GM11168 (cell line): ENCODE measurements around the gene OR8H2.
"Not testable (repeated sequence)": the region's sequence is repeated elsewhere in the genome, so short reads cannot be mapped to it uniquely, and the experiment has no call there.

ENCODE experiments used
- in situ Hi-C: fragments of 300-500 bp; cut with MboI; formaldehyde crosslinking; loops from one replicate; pipeline ENCODE4 v1.12.0; 2022; ENCODE audit warnings: low sequenced_read_pairs; ENCODE audit not compliant: unreplicated experiment

The OR8H2 gene

GRCh38 chr11:56103210-56103737 lies at the start of gene OR8H2:
Gene OR8H2, plus strand, starts transcription at chr11:56103687. Its CDS starts 1,356 bp downstream, at chr11:56105043.
- in situ Hi-C loops: no loop called here

- in situ Hi-C loops: not testable (repeated sequence)
These were observed 47.1 kb upstream of the OR8H2 start for GRCh38 chr11:56056366-56056765.

- in situ Hi-C loops: not testable (repeated sequence)
These were observed 45.7 kb upstream of the OR8H2 start for GRCh38 chr11:56057661-56058237.

GRCh38 chr11:56058260-56058780 lies 45.2 kb upstream of the OR8H2 start:
- in situ Hi-C loops: not testable (repeated sequence)

- in situ Hi-C loops: no loop called here
These were observed 36.5 kb upstream of the OR8H2 start for GRCh38 chr11:56066980-56067379.

GRCh38 chr11:56089697-56090096 lies 13.8 kb upstream of the OR8H2 start:
- in situ Hi-C loops: no loop called here

GRCh38 chr11:56093008-56093407 lies 10.5 kb upstream of the OR8H2 start, which contains the start of gene OR8I2:
Gene OR8I2, plus strand, starts transcription at chr11:56093308. Its CDS starts 0 bp downstream, at chr11:56093308.
- in situ Hi-C loops: no loop called here

- in situ Hi-C loops: no loop called here
These were observed 18.6 kb downstream of the OR8H2 start, which contains the start of gene OR8H3 for GRCh38 chr11:56122073-56122472. Gene OR8H3, plus strand, starts transcription at chr11:56122373. Its CDS starts 0 bp downstream, at chr11:56122373.

- in situ Hi-C loops: no loop called here
These were observed 36.7 kb downstream of the OR8H2 start, which contains the start of gene OR8J3 for GRCh38 chr11:56140151-56140661. Gene OR8J3, minus strand, starts transcription at chr11:56140201. Its CDS starts 2,483 bp downstream, at chr11:56137718.

- in situ Hi-C loops: not testable (repeated sequence)
These were observed 40.2 kb downstream of the OR8H2 start for GRCh38 chr11:56143681-56144080.

- in situ Hi-C loops: no loop called here
These were observed 47.9 kb downstream of the OR8H2 start for GRCh38 chr11:56151376-56151775.

GRCh38 chr11:56152333-56152732 lies 48.8 kb downstream of the OR8H2 start:
- in situ Hi-C loops: no loop called here
